ENCODE measurements around the gene SNAP29.

SNAP29 gene

GRCh38 chr22:20857838-20858614 lies 781 bp upstream of the SNAP29 start:
- Histone ChIP-seq H4K20me1 (ENCODE audit: insufficient read depth, low read length) (no peaks in the 10 kb centered on the region), H3K9me3 (ENCODE audit: low read length) (no peaks in the 10 kb centered on the region), H3K4me1 (ENCODE audit: insufficient read depth, low read length, severe bottlenecking) (peaks cover 32% of the 10 kb centered on the region), H3K4me2 (ENCODE audit: low read length) (peak overlapping the region; percentile 98), H3K36me3 (ENCODE audit: insufficient read depth, low read length) (peaks cover 9% of the 10 kb centered on the region; the same call in 1 of the 2 replicates), H3K4me3 (ENCODE audit: low read depth, low read length, poor library complexity, severe bottlenecking) (peak overlapping the region; percentile 93), H3K27me3 (ENCODE audit: insufficient read depth, low read length) (no peaks in the 10 kb centered on the region), H3F3A (ENCODE audit: insufficient read depth, low read length) (no peaks in the 10 kb centered on the region), H2AFZ (ENCODE audit: low read length) (no peak overlapping the region), H3K9me2 (ENCODE audit: low read depth, low read length) (no peaks in the 10 kb centered on the region), H3K79me2 (ENCODE audit: insufficient read depth, low read length) (peaks cover 53% of the 10 kb centered on the region), H3K9ac (ENCODE audit: low read length) (peak overlapping the region; percentile 86), H3K27ac (ENCODE audit: low read depth, low read length, poor library complexity, severe bottlenecking) (peak overlapping the region; percentile 9)
- no peak for TF ChIP-seq EZH2 (IDR thresholded peaks at IDR 0.05; ENCODE audit: borderline replicate concordance, low read length)
- TF ChIP-seq CTCF (IDR thresholded peaks at IDR 0.05; ENCODE audit: low read length): no peak

- no peaks in the 10 kb centered on the region for H4K20me1 ChIP-seq (ENCODE audit: insufficient read depth, low read length)
- H3K9me2 ChIP-seq (ENCODE audit: low read depth, low read length): no peaks in the 10 kb centered on the region
- TF ChIP-seq CTCF (IDR thresholded peaks at IDR 0.05; ENCODE audit: low read length) (no peak), EZH2 (IDR thresholded peaks at IDR 0.05; ENCODE audit: borderline replicate concordance, low read length) (no peak)
- H3K36me3 ChIP-seq (ENCODE audit: insufficient read depth, low read length): peaks cover 16% of the 10 kb centered on the region
- H3F3A ChIP-seq (ENCODE audit: insufficient read depth, low read length): no peaks in the 10 kb centered on the region
- peaks cover 40% of the 10 kb centered on the region for H3K79me2 ChIP-seq (ENCODE audit: insufficient read depth, low read length)
- no peaks in the 10 kb centered on the region for H3K27me3 ChIP-seq (ENCODE audit: insufficient read depth, low read length)
- peak overlapping the region; percentile 93 for H3K9ac ChIP-seq (ENCODE audit: low read length)
- H3K9me3 ChIP-seq (ENCODE audit: low read length): no peaks in the 10 kb centered on the region
- H3K4me2 ChIP-seq (ENCODE audit: low read length): peak overlapping the region; percentile 80
- no peak overlapping the region for H2AFZ ChIP-seq (ENCODE audit: low read length)
- peak overlapping the region; percentile 93 for H3K4me3 ChIP-seq (ENCODE audit: low read depth, low read length, poor library complexity, severe bottlenecking)
- H3K27ac ChIP-seq (ENCODE audit: low read depth, low read length, poor library complexity, severe bottlenecking): no peak overlapping the region
- H3K4me1 ChIP-seq (ENCODE audit: insufficient read depth, low read length, severe bottlenecking): peaks cover 30% of the 10 kb centered on the region
Observed at GRCh38 chr22:20859615-20860014, 808 bp downstream of the SNAP29 start.

- no peaks in the 10 kb centered on the region for H3K27me3 ChIP-seq (ENCODE audit: insufficient read depth, low read length)
- H3K9me3 ChIP-seq (ENCODE audit: low read length): no peaks in the 10 kb centered on the region
- no peak overlapping the region for H2AFZ ChIP-seq (ENCODE audit: low read length)
- no peak overlapping the region for H3K4me3 ChIP-seq (ENCODE audit: low read depth, low read length, poor library complexity, severe bottlenecking)
- peaks cover 16% of the 10 kb centered on the region for H3K79me2 ChIP-seq (ENCODE audit: insufficient read depth, low read length)
- H3K36me3 ChIP-seq (ENCODE audit: insufficient read depth, low read length): peaks cover 16% of the 10 kb centered on the region
- H3K4me2 ChIP-seq (ENCODE audit: low read length): no peak overlapping the region
- no peak overlapping the region for H3K9ac ChIP-seq (ENCODE audit: low read length)
- peaks cover 34% of the 10 kb centered on the region for H3K4me1 ChIP-seq (ENCODE audit: insufficient read depth, low read length, severe bottlenecking)
- no peak overlapping the region for H3K27ac ChIP-seq (ENCODE audit: low read depth, low read length, poor library complexity, severe bottlenecking)
- no peaks in the 10 kb centered on the region for H3F3A ChIP-seq (ENCODE audit: insufficient read depth, low read length)
- no peaks in the 10 kb centered on the region for H4K20me1 ChIP-seq (ENCODE audit: insufficient read depth, low read length)
- H3K9me2 ChIP-seq (ENCODE audit: low read depth, low read length): no peaks in the 10 kb centered on the region
- no peak for TF ChIP-seq EZH2 (IDR thresholded peaks at IDR 0.05; ENCODE audit: borderline replicate concordance, low read length)
- no peak for TF ChIP-seq CTCF (IDR thresholded peaks at IDR 0.05; ENCODE audit: low read length)
Observed at GRCh38 chr22:20862540-20862939, 3.7 kb downstream of the SNAP29 start.

All from OCI-LY1 (cell line).